Measurements from ENCODE around the gene DUOX1.

- TF ChIP-seq CTCF (IDR thresholded peaks at IDR 0.05; ENCODE audit: low read depth, low read length) (no peak), EZH2phosphoT487 (IDR thresholded peaks at IDR 0.05; ENCODE audit: low read depth) (no peak)
These were observed 39.2 kb downstream of the DUOX1 start for GRCh38 chr15:45168751-45169551.
